IgD-negative memory B cell (primary cell): Measurements from ENCODE around the gene TSPAN7. TPM values are rescaled to one million over a fixed set of nuclear protein-coding genes. Genes with fewer than 3 reads are reported as not detected.

ENCODE experiments used
- H3K27ac Mint-ChIP-seq, 3 donors: one replicate each; pipeline ENCODE4 v1.8.0; 2020 to 2022; ENCODE audit warnings: mild to moderate bottlenecking in 3 of 3, mixed read lengths in 3 of 3, moderate library complexity in 1 of 3
- H3K27me3 Mint-ChIP-seq: one replicate; pipeline ENCODE4 v1.8.0; 2021; ENCODE audit warnings: mixed read lengths
- H3K36me3 Mint-ChIP-seq: one replicate; pipeline ENCODE4 v1.8.0; 2020; ENCODE audit warnings: mild to moderate bottlenecking, mixed read lengths
- H3K4me1 Mint-ChIP-seq, 3 donors: one replicate each; pipeline ENCODE4 v1.8.0; 2020 to 2022; ENCODE audit warnings: mixed read lengths in 3 of 3, mild to moderate bottlenecking in 1 of 3
- H3K4me3 Mint-ChIP-seq, 4 donors: one replicate each; pipeline ENCODE4 v1.8.0; 2020 to 2022; ENCODE audit warnings: mild to moderate bottlenecking in 4 of 4, mixed read lengths in 4 of 4, moderate library complexity in 3 of 4
- H3K9me3 Mint-ChIP-seq, 3 donors: one replicate each; pipeline ENCODE4 v1.8.0; 2020 to 2021; ENCODE audit warnings: mixed read lengths in 3 of 3, mild to moderate bottlenecking in 1 of 3
- polyA plus RNA-seq: library from polyadenylated mRNA; unstranded; fragments of 300-500 nt; fragmentation: Illumina TruSeq; gene quantifications from one replicate; pipeline ENCODE4 v1.2.3, GENCODE V29; 2021

TSPAN7 gene
- polyA plus RNA-seq, 1 donor from 2014 or later, result not detected

- Mint-ChIP-seq H3K36me3 (peaks cover 2% of the 10 kb centered on the region), H3K4me1 (no peaks in the 10 kb centered on the region), H3K27ac (no peak overlapping the region), H3K4me3 (no peak overlapping the region), H3K27me3 (peaks cover 2% of the 10 kb centered on the region), H3K9me3 (peaks cover 0 to 7% (median 2%) of the 10 kb centered on the region in 3 donors)
These were observed 9.1 kb downstream of the TSPAN7 start for GRCh38 chrX:38570396-38570795.

- Mint-ChIP-seq H3K27ac (no peak overlapping the region), H3K36me3 (peaks cover 2% of the 10 kb centered on the region), H3K9me3 (peaks cover 0 to 7% (median 2%) of the 10 kb centered on the region in 3 donors), H3K4me3 (no peak overlapping the region), H3K27me3 (peaks cover 2% of the 10 kb centered on the region), H3K4me1 (no peaks in the 10 kb centered on the region)
These were observed 9.7 kb downstream of the TSPAN7 start for GRCh38 chrX:38571058-38571457.

DNA sequence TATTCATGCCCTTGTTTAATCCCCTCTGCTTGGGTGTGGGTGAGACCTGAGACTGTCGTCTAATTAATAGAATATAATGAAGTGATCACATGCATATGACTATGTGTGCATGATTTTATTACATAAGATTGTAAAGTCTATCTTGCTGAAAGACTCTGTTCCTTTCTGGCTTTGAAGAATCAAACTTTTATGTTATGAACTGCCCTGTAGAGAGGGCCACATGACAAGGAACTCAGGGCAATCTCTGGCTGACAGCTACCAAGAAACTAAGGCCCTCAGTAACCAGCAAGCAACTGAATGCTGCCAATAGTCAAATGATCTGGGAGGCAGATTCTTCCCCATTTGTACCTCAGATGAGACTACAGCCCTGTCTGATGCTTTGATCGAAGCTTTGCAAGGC is 13.5 kb downstream of the TSPAN7 start:
- peaks cover 5% of the 10 kb centered on the region for H3K36me3 Mint-ChIP-seq
- H3K27ac Mint-ChIP-seq, result no peak overlapping the region
- H3K4me1 Mint-ChIP-seq, result no peaks in the 10 kb centered on the region
- H3K27me3 Mint-ChIP-seq, result peaks cover 2% of the 10 kb centered on the region
- no peaks in the 10 kb centered on the region for H3K9me3 Mint-ChIP-seq
- no peak overlapping the region for H3K4me3 Mint-ChIP-seq

GRCh38 chrX:38575888-38576287 is 14.5 kb downstream of the TSPAN7 start:
- Mint-ChIP-seq H3K4me1 (no peaks in the 10 kb centered on the region), H3K9me3 (no peaks in the 10 kb centered on the region), H3K27me3 (peaks cover 2% of the 10 kb centered on the region), H3K27ac (no peak overlapping the region), H3K4me3 (no peak overlapping the region), H3K36me3 (peaks cover 5% of the 10 kb centered on the region)

GRCh38 chrX:38577738-38578137 is 16.4 kb downstream of the TSPAN7 start:
- no peak overlapping the region for H3K4me3 Mint-ChIP-seq

GRCh38 chrX:38578167-38578566 is 16.8 kb downstream of the TSPAN7 start:
- no peaks in the 10 kb centered on the region for H3K27me3 Mint-ChIP-seq
- H3K4me3 Mint-ChIP-seq, result no peak overlapping the region
- H3K27ac Mint-ChIP-seq, result no peak overlapping the region
- no peaks in the 10 kb centered on the region for H3K4me1 Mint-ChIP-seq
- H3K9me3 Mint-ChIP-seq, result no peaks in the 10 kb centered on the region
- peaks cover 2% of the 10 kb centered on the region for H3K36me3 Mint-ChIP-seq

More at GRCh38 chrX:38577738-38578137, 16.4 kb downstream of the TSPAN7 start:
- H3K27ac Mint-ChIP-seq, result no peak overlapping the region
- H3K9me3 Mint-ChIP-seq, result no peaks in the 10 kb centered on the region
- H3K36me3 Mint-ChIP-seq, result peaks cover 2% of the 10 kb centered on the region
- H3K4me1 Mint-ChIP-seq, result no peaks in the 10 kb centered on the region
- peaks cover 2% of the 10 kb centered on the region for H3K27me3 Mint-ChIP-seq

GRCh38 chrX:38583181-38583580 is 21.8 kb downstream of the TSPAN7 start:
- Mint-ChIP-seq H3K4me3 (no peak overlapping the region), H3K27me3 (no peaks in the 10 kb centered on the region), H3K4me1 (no peaks in the 10 kb centered on the region), H3K27ac (no peak overlapping the region), H3K36me3 (no peaks in the 10 kb centered on the region), H3K9me3 (no peaks in the 10 kb centered on the region)

GRCh38 chrX:38594434-38594833 is 33.1 kb downstream of the TSPAN7 start:
- H3K4me3 Mint-ChIP-seq, result no peak overlapping the region
- peaks cover 2% of the 10 kb centered on the region for H3K36me3 Mint-ChIP-seq
- peaks cover 1 to 5% (median 5%) of the 10 kb centered on the region in 3 donors for H3K9me3 Mint-ChIP-seq
- no peaks in the 10 kb centered on the region for H3K27me3 Mint-ChIP-seq
- no peaks in the 10 kb centered on the region for H3K4me1 Mint-ChIP-seq
- no peak overlapping the region for H3K27ac Mint-ChIP-seq

DNA sequence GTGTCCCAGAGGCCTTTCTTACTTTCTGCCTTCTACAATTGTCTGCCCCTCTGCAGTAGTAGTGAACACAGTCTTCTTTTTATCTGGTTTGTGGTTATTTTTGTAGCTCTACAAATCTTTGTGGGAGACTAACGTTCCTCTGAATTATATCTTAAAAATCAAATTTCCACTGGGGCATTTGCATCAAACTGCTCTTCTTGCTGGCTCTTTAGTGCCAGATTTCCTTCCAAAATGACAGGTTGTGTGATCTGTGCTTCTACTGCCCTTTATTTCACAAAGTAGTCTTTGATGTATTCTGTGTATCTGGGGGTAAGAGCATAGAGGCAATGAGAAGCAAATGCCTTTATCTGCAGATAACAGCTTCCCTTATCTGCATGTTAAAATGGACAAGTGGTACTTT is 34.5 kb downstream of the TSPAN7 start:
- Mint-ChIP-seq H3K4me1 (no peaks in the 10 kb centered on the region), H3K4me3 (no peak overlapping the region), H3K9me3 (peaks cover 1 to 5% (median 3%) of the 10 kb centered on the region in 3 donors), H3K36me3 (peaks cover 2% of the 10 kb centered on the region), H3K27ac (no peak overlapping the region), H3K27me3 (peaks cover 1% of the 10 kb centered on the region)

DNA sequence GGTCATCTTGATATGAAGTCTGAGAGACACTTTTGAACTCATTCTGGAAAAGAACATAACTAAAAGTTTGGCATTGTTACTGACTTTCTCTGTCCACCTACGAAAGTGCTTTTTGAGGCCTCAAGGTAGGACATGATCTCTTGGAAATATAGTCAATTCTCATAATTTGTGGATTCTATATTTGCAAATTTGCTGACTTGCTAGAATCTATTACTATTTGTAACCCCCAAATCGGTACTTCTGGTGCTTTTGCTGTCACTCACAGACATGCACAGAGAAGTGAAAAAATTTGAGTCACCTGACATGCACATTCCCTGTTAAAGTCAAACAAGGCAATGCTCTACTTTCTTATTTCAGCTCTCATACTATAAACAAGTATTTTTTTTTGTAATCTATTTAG is 35.6 kb downstream of the TSPAN7 start:
- Mint-ChIP-seq H3K9me3 (peaks cover 2 to 7% (median 3%) of the 10 kb centered on the region in 3 donors), H3K27ac (no peak overlapping the region), H3K36me3 (peaks cover 2% of the 10 kb centered on the region), H3K27me3 (peaks cover 3% of the 10 kb centered on the region), H3K4me3 (no peak overlapping the region), H3K4me1 (no peaks in the 10 kb centered on the region)

DNA sequence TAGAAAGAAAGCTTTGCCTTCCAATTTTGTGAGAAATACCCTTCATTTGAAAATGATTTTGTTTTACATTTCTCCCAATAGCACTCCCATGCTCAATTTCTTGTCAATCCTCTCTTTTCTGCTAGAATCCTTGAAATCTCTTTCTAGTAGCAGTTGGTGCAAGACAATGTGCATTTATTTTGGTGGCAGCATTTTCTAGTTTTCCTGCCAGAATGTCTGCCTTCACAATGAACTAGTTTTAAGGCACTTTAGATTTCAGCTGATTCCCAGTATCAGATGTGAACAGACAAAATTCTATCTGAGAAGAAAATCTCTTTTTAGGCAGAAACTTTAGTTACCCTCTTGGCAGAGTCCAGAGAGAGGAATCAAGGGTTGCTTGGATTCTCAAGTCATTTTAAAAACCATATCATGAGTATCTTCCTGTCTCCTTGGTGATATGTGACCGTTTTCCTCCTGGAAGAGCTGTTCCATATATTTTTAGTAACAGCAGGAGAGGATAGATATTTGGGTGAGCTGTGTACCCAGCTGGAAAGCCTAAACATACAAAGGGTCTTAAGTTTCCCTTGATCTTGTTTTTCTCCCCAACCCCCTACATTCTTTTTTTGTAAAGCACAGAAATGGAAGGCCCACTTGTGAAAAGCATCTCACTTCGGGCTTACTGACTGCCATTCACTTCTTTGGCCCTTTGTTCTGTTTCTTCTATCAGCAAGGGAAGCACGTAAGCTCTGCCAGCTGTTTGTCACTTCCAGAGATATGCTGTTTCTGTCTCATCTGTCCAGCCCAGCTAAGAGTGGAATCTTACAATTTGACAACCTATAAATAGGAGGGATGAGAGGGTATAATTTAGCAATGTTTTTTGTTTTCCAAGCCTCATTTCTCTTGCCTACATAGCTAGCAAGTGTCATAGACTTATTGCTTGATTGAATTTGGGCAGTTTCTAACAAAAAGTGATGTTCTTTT is 38.7 kb downstream of the TSPAN7 start:
- Mint-ChIP-seq H3K27me3 (peaks cover 6% of the 10 kb centered on the region), H3K4me1 (no peaks in the 10 kb centered on the region), H3K9me3 (peaks cover 0 to 7% (median 7%) of the 10 kb centered on the region in 3 donors), H3K36me3 (no peaks in the 10 kb centered on the region), H3K27ac (no peak overlapping the region), H3K4me3 (no peak overlapping the region)

DNA sequence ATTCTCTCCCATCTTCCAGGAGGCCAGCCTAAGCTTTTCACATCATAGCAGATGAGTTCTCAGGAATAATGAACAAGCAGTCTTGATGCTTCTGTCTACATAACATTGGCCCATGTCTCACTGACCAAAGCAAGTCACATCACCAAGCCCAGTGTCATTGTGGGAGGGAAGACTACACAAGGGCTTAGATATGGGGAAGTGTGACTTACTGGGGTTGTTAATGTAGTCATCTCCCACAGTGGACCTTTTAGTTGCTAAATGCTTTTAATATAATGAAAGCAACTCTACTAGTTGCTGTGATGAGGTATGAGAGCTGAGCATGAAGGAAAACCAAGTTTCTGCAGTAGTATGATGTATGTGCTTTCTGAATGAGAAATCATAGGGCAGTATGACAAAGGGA is 40.5 kb downstream of the TSPAN7 start:
- H3K36me3 Mint-ChIP-seq, result no peaks in the 10 kb centered on the region
- no peaks in the 10 kb centered on the region for H3K4me1 Mint-ChIP-seq
- no peak overlapping the region for H3K4me3 Mint-ChIP-seq
- H3K27ac Mint-ChIP-seq, result no peak overlapping the region
- H3K9me3 Mint-ChIP-seq, result peaks cover 0 to 7% (median 7%) of the 10 kb centered on the region in 3 donors
- peaks cover 6% of the 10 kb centered on the region for H3K27me3 Mint-ChIP-seq

- H3K27me3 Mint-ChIP-seq, result peaks cover 3% of the 10 kb centered on the region
- no peaks in the 10 kb centered on the region for H3K36me3 Mint-ChIP-seq
- peaks cover 0 to 7% (median under 1%) of the 10 kb centered on the region in 3 donors for H3K9me3 Mint-ChIP-seq
- no peak overlapping the region for H3K4me3 Mint-ChIP-seq
- no peak overlapping the region for H3K27ac Mint-ChIP-seq
- H3K4me1 Mint-ChIP-seq, result peaks cover 0 to 1% (median 0%) of the 10 kb centered on the region in 3 donors
These were observed 45.5 kb downstream of the TSPAN7 start for GRCh38 chrX:38606821-38607220.

DNA sequence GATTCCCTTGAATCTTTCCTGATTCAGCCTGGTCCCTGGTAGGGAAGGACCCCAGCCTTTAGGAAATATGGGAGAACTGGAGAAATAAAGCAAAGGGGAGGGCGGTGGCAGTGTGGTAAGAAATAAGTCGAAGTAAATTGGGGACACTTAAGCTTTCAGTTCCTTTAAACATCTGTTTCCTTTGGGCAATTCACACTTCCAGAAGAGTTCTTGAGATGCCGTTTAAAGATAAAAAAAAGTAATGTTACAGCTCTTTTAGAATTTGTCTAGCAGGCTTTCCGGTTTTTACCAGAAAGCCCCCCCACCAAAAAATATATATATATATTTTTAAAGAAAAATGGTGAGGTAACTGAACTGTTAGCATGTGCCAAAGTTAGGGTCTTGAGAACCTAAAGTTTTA is 46.6 kb downstream of the TSPAN7 start:
- H3K4me3 Mint-ChIP-seq, result no peak overlapping the region
- H3K27ac Mint-ChIP-seq, result no peak overlapping the region
- H3K36me3 Mint-ChIP-seq, result no peaks in the 10 kb centered on the region
- no peaks in the 10 kb centered on the region for H3K27me3 Mint-ChIP-seq
- no peaks in the 10 kb centered on the region for H3K9me3 Mint-ChIP-seq
- peaks cover 0 to 1% (median 0%) of the 10 kb centered on the region in 3 donors for H3K4me1 Mint-ChIP-seq

DNA sequence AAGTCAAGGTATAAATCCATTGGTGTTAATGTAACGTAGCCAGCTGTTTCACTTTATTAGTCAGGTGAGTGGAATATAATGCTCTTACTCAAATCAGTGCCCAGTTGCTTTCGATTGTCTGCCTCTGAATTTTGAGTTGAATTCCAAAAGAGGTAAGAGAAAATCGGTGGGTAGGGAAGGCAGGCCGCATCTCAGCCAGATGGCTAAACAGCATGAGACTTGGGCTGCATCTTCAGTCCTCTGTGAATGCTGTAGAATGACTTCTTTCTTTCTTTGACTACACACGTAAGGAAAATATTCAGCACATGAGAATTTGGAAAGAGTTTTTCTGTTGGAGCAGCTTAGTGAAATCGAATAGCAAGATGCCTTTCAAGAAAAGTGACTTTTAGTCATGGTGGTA is 49.5 kb downstream of the TSPAN7 start:
- no peaks in the 10 kb centered on the region for H3K36me3 Mint-ChIP-seq
- peaks cover 4% of the 10 kb centered on the region for H3K27me3 Mint-ChIP-seq
- peaks cover 0 to 1% (median 0%) of the 10 kb centered on the region in 3 donors for H3K4me1 Mint-ChIP-seq
- H3K9me3 Mint-ChIP-seq, result no peaks in the 10 kb centered on the region
- H3K27ac Mint-ChIP-seq, result no peak overlapping the region
- H3K4me3 Mint-ChIP-seq, result no peak overlapping the region

- no peak overlapping the region for H3K27ac Mint-ChIP-seq
- H3K36me3 Mint-ChIP-seq, result no peaks in the 10 kb centered on the region
- H3K27me3 Mint-ChIP-seq, result peaks cover 4% of the 10 kb centered on the region
- H3K4me1 Mint-ChIP-seq, result no peaks in the 10 kb centered on the region
- no peaks in the 10 kb centered on the region for H3K9me3 Mint-ChIP-seq
- H3K4me3 Mint-ChIP-seq, result no peak overlapping the region
These were observed 50.9 kb downstream of the TSPAN7 start for GRCh38 chrX:38612281-38612680.
